ENCODE results near the gene MSI2. TPM values are rescaled to one million over a fixed set of nuclear protein-coding genes. Genes with fewer than 3 reads are reported as not detected.

MSI2 gene
- total and polyA plus RNA-seq, 9 of the 15 experiments (the other 6 are each of a cell fraction or from before 2014, with no cell fraction given): 4.6 to 61.8 (median 42.4) TPM

DNA sequence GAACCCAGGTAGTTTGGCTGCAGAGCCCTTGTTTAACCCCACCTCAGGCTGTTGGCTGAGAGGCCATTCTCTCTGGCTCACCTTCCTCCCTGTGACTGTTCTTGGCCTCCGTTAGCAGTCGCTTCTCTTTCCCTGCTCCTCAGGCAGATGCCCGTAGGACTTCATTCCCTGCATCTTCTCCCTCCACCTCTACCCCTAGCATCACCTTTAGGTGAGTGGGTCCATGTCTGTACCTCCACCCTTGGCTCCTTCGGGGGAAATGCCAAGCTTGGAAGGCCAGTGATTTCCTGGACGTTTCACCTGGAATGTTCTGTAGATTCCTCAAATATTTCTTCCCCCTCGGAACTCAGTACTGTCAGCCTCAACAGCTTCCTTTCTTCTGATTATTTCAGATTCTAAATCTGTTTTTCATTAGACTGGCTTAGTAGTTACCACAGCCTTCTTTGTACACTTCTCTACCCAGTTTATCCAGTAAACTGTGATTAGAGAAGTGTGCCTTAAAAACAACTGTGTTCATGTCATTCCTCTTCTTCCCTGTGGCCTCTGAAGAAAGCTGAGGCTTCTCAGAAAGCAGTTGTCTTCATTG, 227.9 kb downstream of the MSI2 start:
- peaks cover 8 to 31% of the 10 kb centered on the region in 2 experiments for H3K4me1 ChIP-seq (replicated peaks in 1 of 2; ENCODE audit: control insufficient read depth in 2 of 2, insufficient read depth in 2 of 2, low read length in 2 of 2)
- ATAC-seq (no peak), FAIRE-seq (no peak), DNase-seq (ENCODE audit: extremely low read depth in 1 of 4, low spot score in 3 of 4) (no peak)
- H3K36me3 ChIP-seq (ENCODE audit: control insufficient read depth, insufficient read depth, low read length): no peaks in the 10 kb centered on the region; the same call in 2 of the 3 replicates
- no peaks in the 10 kb centered on the region for H3K9me1 ChIP-seq (ENCODE audit: control insufficient read depth, insufficient read depth, low read length)
- H3K4me2 ChIP-seq (ENCODE audit: insufficient read depth, low read length): no peak overlapping the region
- ChIA-PET CTCF (ENCODE audit: low intra/inter-chr PET ratio) (no interaction called here), POLR2A (interaction anchor here (0.7 kb wide), 1 partner anchor 976 kb away, joined by 3 read pairs; no protein-coding TSS in a partner anchor)
- no peak overlapping the region for H3K27ac ChIP-seq (ENCODE audit: extremely low read depth, low read depth, low read length)
- no peak overlapping the region for H2AFZ ChIP-seq (ENCODE audit: low read depth, low read length)
- no peak overlapping the region for H3K4me3 ChIP-seq
- no peaks in the 10 kb centered on the region for H3K79me2 ChIP-seq (ENCODE audit: control insufficient read depth, insufficient read depth, low read length)
- H4K20me1 ChIP-seq (replicated peaks; ENCODE audit: control insufficient read depth, insufficient read depth, low read length): peaks cover 30% of the 10 kb centered on the region; the same call in 1 of the 2 replicates
- no peaks in the 10 kb centered on the region for H3K9me3 ChIP-seq (replicated peaks; ENCODE audit: control insufficient read depth, insufficient read depth, low read depth, low read length)
- in situ Hi-C loops (cut with MboI) (no loop called here), intact Hi-C loops (cut with micrococcal nuclease) (no loop called here)
- WGBS (ENCODE audit: insufficient coverage, low coverage, missing lambda C conversion rate): 65% methylated on average over 4 of the region's 6 CpGs
- TF ChIP-seq GATAD2B (IDR thresholded peaks at IDR 0.05; ENCODE audit: borderline replicate concordance): no peak
- no peak for TF ChIP-seq HNRNPK (IDR thresholded peaks at IDR 0.05; ENCODE audit: low read depth, low read length, poor library complexity, severe bottlenecking)
- no peak for TF ChIP-seq ZNF589 (CRISPR knock-in tag; IDR thresholded peaks at IDR 0.05; ENCODE audit: low read depth)
- no peak for TF ChIP-seq PHF8 (IDR thresholded peaks at IDR 0.05; ENCODE audit: borderline replicate concordance, low read length)
- TF ChIP-seq, protein P1, sequence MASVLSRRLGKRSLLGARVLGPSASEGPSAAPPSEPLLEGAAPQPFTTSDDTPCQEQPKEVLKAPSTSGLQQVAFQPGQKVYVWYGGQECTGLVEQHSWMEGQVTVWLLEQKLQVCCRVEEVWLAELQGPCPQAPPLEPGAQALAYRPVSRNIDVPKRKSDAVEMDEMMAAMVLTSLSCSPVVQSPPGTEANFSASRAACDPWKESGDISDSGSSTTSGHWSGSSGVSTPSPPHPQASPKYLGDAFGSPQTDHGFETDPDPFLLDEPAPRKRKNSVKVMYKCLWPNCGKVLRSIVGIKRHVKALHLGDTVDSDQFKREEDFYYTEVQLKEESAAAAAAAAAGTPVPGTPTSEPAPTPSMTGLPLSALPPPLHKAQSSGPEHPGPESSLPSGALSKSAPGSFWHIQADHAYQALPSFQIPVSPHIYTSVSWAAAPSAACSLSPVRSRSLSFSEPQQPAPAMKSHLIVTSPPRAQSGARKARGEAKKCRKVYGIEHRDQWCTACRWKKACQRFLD (CRISPR knock-in tag; IDR thresholded peaks at IDR 0.05): no peak
- no peak for TF ChIP-seq STAT5B (CRISPR knock-in tag; IDR thresholded peaks at IDR 0.05)
- no peak for TF ChIP-seq RAD21 (CRISPR knock-in tag; conservative IDR thresholded peaks at IDR 0.05 in 1 of 2, IDR thresholded peaks at IDR 0.05 in 1 of 2)
- no peak for TF ChIP-seq GATA2 (CRISPR knock-in tag; IDR thresholded peaks at IDR 0.05)
- no peak for TF ChIP-seq ZNF75A (CRISPR knock-in tag; IDR thresholded peaks at IDR 0.05)
- TF ChIP-seq PTTG1 (tag; IDR thresholded peaks at IDR 0.05; ENCODE audit: low read depth): no peak
- no peak for TF ChIP-seq POLR2AphosphoS2 (IDR thresholded peaks at IDR 0.05; ENCODE audit: low read length)
- TF ChIP-seq KAT8 (IDR thresholded peaks at IDR 0.05; ENCODE audit: low read depth): no peak
- no peak for TF ChIP-seq XRCC4 (IDR thresholded peaks at IDR 0.05; ENCODE audit: extremely low read depth, insufficient read depth, insufficient read length)
- no peak for TF ChIP-seq ZFP1 (CRISPR knock-in tag; IDR thresholded peaks at IDR 0.05)
- no peak overlapping the region for H3K9ac ChIP-seq (ENCODE audit: insufficient read depth in 1 of 2, low read depth in 2 of 2, low read length in 2 of 2)
- no TSS peak for BruUV-seq (replicated peaks)
- H3K27me3 ChIP-seq (ENCODE audit: control insufficient read depth in 2 of 2, insufficient read depth in 2 of 2, low read length in 2 of 2): no peaks in the 10 kb centered on the region

All from K562 (cell line).